GM23248 (cell line): Measurements from ENCODE around the gene HOXA9.

Experiments used
- EZH2 ChIP-seq: fragments of 200-600 bp; sonication (generic); IDR thresholded peaks from 2 replicates; pipeline ENCODE4 v1.6.1; 2018; ENCODE audit warnings: antibody characterized with exemption, mild to moderate bottlenecking; ENCODE audit not compliant: insufficient read depth, poor library complexity, severe bottlenecking
- EZH2phosphoT487 ChIP-seq: fragments of 200-600 bp; sonication (generic); IDR thresholded peaks from 2 replicates; pipeline ENCODE4 v1.6.1; 2018; ENCODE audit warnings: antibody characterized with exemption, moderate library complexity, mild to moderate bottlenecking, low read depth; ENCODE audit not compliant: insufficient read depth

DNA sequence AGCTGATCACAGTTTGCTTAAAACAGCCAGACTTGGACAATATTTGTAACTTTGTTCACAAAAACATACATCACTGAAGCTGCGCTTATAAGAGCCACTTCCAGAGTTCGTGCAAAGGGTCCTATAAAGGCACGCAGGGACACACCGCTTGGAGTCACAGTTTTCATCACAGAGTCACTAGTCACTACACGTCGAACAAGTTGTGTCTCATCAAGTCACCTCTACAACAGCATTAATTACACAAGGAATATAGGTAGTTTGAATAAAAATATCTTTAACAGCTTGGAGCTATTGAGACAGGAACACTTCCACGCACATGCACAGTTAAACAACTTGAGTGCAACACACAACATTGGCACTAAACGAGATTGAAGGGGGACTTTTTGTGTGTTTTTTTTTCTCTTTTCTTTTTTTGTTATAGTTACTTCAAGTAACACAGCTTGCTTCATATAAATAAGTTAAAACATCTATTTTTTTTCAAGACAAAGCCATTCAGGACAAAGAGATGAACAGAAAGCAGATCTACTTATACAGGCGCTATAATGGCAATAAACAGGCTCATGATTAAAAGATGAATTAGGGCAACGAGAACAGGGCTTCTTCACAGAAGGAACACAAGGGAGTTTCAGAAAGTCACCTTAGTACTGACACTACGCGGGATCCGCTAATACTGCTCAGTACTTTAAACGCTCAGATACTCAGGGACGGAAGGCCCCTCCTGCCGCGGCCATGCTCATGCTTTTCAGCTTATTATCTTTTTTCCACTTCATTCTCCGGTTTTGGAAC, 24.0 kb downstream of the HOXA9 start:
- TF ChIP-seq EZH2: no peak
- TF ChIP-seq EZH2phosphoT487: no peak
